MV-4-11 (cell line): ENCODE results near the gene GTF3A.
"Not testable (repeated sequence)": the region's sequence is repeated elsewhere in the genome, so short reads cannot be mapped to it uniquely, and the experiment has no call there.

Experiments used
- DNase-seq: peaks from one replicate; lab custom pipeline; 2025; lab: John Stamatoyannopoulos, UW

The GTF3A gene

GRCh38 chr13:27424246-27425157, at the start of gene GTF3A:
Gene GTF3A (plus strand): TSS chr13:27424619.
- peak; percentile 81 for DNase-seq

DNA sequence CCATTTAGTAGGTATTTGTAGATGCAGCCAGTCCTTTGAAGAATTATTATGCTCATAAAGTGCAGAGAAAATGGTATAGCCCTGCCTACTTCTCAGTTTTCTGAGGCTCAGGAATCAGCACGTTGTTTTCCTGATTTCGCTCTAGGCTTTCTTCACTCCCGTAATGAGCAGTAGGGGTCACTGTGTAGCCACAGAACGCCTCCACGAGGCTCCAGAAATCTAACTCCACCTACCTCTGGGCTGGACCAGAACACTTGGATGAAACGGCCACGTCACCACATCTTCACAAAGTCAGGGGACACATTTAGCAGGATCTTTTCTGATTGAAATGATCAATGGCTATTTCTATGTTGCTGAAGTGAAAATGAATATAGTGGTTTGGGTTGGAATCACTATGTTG, 49.8 kb upstream of the GTF3A start:
- peak; percentile 73 for DNase-seq

DNA sequence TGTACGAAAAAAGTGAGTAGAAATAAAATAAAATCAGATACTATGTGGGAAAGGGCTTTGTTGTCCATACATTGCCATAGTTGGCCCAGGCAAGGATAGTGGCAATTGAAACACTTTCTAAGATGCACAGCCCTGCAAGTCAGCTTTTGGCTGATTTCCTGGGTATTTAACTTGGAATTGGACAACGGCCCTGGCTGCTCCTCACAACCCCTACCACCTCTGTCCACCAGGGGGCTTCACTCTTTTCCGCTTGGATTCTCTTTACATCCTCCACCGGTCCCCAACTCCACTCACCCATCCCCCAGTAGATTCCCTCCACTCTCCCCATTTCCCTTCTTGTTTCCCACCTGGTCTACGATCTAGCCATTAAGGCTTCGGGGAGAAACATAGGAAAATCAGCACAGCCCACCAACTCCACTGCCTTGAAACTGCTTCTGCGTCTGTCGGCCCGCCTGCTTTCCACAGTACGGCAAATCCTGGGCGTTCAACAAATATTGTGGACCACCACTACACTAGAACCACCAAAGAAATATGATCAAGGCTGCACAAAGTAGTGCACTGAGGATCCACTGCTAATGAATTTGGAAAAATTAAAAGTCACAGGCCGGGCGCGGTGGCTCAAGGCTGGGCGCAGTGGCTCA, 48.6 kb upstream of the GTF3A start:
- DNase-seq = peak; percentile 6

DNA sequence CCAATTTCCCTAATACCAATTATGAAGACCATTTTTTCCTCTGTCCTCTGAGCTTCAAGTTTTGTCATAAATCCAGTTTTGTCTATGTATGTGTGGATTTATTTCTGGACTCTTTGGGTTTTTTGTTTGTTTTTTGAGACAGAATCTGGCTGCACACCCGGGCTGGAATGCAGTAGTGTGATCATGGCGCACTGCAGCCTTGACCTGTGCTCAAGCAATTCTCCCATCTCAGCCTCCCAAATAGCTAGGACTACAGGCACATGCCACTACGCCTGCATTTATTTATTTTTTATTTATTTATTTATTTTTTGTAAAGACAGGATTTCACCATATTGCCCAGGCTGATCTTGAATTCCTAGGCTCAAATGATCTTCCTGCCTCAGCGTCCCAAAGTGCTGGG, 45.3 kb upstream of the GTF3A start:
- DNase-seq = no peak

GRCh38 chr13:27379694-27380641, 44.5 kb upstream of the GTF3A start:
- DNase-seq = peak; percentile 64

DNA sequence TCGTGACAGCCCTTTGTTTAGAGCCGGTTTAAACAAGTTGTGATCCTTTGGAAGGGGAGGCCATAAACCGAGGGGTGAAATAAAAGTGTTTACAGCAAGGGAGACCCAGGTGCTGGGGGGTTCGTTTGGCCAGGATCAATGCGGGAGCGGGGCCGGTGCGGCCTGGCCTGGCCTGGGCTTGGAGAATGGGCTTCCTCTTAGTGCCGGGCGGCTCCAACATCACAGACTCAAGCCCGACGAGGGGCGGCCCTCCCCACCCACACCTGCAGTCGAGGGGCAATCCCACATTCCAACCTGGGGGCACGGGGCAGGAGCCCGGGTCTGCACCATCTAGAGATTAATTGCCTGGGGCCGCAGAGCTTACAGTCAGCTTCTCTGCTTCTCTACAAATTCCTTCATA, 42.8 kb upstream of the GTF3A start:
- DNase-seq = no peak

DNA sequence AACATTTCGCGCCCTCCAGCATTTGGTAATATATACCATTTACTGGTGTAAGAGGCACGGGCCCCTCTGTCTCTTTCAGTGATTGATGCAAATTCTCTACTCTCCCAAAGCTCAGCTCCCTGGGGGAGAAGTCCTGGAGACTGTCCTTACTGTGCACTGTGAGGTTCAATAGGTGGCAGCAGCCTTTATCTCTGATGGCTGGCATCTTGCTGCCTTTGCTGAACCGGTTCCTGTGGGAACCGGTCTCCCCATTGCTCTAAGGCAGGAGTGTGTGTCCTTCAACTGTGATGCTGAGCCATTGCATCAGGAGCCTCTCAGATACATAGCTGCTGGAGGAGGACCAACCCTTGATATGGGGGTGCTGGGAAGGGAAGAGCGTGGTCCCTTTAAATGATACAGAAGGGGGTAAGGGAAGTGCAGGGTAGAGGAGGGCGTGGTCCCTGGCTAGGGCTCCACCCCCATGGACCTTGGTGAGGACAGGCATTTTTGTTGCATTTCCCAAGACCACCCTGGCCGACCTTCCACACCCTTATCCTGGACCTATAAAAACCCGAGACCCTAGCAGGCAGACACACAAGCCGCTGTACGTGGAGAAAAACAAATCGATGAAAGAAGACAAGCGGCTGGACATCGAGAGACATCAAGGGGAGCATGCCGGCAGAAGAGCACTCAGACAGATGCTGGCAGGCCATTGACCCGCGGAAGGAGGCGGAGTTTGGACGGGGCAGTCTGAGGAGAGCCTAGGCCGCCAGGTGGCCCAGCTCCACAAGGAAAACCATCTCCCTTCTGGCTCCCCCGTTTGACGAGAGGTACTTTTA, 41.1 kb upstream of the GTF3A start:
- no peak for DNase-seq

DNA sequence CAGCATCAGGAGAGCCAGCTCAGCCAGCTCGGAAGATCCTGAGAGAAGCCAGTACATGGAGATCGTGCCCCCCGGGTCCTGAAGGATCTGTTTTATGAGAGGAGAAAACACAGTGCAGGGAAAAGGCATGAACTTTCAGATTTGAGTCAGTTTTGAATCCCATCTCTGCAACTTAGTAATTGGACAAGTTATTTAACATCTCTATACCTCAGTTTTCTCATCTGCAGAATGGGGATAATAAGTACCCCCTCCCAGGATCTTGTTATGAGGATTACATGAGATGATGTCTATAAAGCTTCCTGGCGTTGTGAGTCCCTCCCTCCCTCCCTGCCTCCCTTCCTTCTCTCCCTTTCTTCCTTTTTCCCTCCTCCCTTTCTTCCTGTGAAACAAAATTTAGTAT, 40.1 kb upstream of the GTF3A start:
- no peak for DNase-seq

DNA sequence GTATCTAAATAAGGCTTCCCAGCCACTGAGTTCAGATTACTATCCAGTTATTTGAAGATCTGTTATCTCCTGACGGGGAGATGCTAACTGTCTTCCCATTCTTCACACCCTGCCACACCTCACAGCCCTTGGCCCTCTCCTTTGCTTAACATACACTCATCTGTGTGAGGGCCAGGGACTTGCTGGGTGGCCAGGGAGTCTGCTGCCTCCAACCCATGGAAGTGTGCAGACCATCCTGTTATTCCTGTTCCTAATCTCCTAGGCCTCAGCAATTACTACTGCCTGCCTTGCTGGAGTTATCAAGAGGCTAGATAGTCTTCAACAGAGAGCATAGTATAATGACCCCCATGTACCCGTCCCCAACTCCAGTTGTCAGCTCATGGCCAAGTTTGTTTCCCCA, 36.2 kb upstream of the GTF3A start:
- no peak for DNase-seq

GRCh38 chr13:27389891-27390290, 34.5 kb upstream of the GTF3A start:
- DNase-seq = no peak

- DNase-seq = peak; percentile 20
Measured at GRCh38 chr13:27391471-27391870, 32.9 kb upstream of the GTF3A start.

- no peak for DNase-seq
Measured at GRCh38 chr13:27393101-27393500, 31.3 kb upstream of the GTF3A start.

DNA sequence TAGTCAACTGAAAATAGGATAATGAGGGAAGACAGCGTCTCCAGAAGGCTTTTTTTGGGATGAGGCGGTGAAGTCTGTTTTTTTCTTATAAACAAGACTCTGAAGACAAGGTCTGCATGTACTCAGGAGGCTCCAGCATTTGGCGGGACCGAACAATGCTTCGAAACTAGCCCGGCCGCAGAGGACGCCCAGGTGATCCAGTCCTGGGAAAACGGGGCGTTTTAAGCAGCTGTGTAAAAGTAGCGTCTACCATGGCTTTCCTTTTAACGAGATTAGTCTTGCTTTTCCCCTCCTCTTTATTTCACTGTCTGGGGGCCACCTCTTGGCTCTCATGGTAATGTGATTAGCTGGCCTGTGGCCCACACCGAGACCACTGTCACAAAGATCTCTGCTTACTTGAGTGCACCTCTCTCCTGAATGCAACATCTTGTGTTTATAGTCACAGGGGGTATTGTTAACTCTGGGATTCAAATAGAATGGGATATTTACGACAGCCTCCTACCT, 29.4 kb upstream of the GTF3A start:
- DNase-seq = no peak

GRCh38 chr13:27396252-27396846, 28.1 kb upstream of the GTF3A start:
- no peak for DNase-seq

DNA sequence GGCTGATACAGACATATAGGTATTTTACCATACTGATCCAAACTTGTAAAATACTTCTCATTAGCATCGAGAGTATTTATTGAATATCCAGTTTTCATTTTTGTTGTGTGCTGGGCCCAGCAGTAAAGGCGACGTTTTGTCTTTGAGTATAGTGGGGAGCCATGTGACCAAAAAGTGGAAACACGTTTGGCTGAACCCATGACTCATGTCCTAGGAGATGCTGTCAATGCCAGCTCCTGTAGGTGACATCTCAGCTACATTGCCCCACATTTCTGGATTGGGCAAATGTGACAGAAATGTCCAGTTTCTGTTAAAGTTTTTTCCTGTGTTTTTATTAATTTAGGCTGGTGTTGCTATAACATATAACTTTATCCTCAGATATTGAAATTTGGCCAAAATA, 26.1 kb upstream of the GTF3A start:
- peak; percentile 17 for DNase-seq

GRCh38 chr13:27400405-27400804, 24.0 kb upstream of the GTF3A start:
- not testable (repeated sequence) for DNase-seq

DNA sequence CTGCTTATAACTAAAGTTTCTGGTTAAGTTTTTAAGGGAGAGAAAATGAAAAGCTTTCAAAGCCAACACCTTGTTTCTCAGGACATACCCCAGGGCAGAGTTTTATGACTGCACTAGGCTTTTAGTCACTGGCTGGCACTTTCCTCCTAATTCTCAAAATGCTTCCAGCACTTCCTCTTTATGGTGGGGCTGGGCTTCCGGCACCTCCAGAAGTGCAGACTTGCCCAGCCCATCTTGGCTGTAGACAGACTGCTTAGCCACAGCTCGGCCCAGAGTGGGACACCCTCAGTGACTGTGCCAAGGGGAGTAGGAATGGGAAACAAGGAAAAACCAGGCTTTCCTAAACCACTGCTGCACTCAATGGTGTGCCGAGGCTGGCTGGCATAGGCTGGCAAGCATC, 23.2 kb upstream of the GTF3A start:
- peak; percentile 83 for DNase-seq

DNA sequence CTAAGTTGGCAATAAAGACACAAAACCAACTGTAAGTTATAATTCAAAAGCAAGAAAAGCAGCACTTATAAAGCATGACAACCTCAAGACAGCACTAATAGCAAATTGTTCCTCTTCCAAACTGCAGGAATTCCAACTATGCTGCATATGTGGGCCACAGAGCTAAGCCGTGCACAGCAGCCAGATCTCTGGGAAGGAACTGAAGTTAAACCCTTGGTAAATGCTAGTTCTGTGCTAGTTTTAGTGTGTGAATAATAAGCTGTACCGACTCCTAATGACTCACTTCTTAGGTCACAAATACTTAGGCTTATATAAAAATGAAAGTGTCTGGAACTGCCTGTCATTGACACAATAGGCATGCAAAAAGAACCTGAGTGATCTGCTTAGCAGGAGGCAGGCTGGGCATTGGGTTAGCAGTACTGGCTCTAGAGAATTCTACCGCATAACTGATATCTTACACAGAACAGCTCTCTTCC, 21.2 kb upstream of the GTF3A start:
- DNase-seq = peak; percentile 31

GRCh38 chr13:27403727-27404385, 20.6 kb upstream of the GTF3A start:
- no peak for DNase-seq

DNA sequence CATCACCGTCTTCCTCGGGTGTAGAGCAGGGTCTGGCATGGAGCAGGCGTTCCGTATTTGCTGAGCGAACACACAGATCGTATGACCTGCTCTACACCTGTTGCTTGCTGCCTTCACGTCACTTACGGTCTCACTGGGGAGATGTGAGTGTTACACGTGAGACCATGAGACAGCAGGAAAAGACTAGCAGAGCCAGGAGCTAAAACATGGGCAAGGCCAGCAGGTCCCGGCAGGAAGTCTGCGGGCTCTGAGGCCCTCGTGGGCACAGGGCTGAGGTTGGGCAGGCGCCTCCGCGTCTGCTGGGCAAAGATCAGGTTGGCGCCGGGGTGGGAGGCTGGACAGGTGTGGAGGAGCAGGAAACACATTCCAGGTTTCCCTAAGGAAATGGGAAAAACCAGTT, 19.7 kb upstream of the GTF3A start:
- DNase-seq = no peak
